Measurements from ENCODE around the gene DNER. TPM values are rescaled to one million over a fixed set of nuclear protein-coding genes. Genes with fewer than 3 reads are reported as not detected.

The DNER gene
- total RNA-seq, 4 donors from 2014 or later = 1.5 to 13.1 (median 4.7) TPM

GRCh38 chr2:229563388-229563787, 151.0 kb downstream of the DNER start:
- 88 to 90% methylated on average over 5 of the region's 5 CpGs for whole genome bisulfite sequencing, 2 donors
- no peak for DNase-seq (ENCODE audit: low spot score in 2 of 2)
- no peaks in the 10 kb centered on the region for H3K4me1 ChIP-seq
- H3K27me3 ChIP-seq = no peaks in the 10 kb centered on the region
- no peaks in the 10 kb centered on the region for H3K9me3 ChIP-seq
- H3K36me3 ChIP-seq = no peaks in the 10 kb centered on the region
- TF ChIP-seq POLR2A (IDR thresholded peaks at IDR 0.05) (no peak), EP300 (IDR thresholded peaks at IDR 0.05) (no peak)
- TF ChIP-seq, protein P1, sequence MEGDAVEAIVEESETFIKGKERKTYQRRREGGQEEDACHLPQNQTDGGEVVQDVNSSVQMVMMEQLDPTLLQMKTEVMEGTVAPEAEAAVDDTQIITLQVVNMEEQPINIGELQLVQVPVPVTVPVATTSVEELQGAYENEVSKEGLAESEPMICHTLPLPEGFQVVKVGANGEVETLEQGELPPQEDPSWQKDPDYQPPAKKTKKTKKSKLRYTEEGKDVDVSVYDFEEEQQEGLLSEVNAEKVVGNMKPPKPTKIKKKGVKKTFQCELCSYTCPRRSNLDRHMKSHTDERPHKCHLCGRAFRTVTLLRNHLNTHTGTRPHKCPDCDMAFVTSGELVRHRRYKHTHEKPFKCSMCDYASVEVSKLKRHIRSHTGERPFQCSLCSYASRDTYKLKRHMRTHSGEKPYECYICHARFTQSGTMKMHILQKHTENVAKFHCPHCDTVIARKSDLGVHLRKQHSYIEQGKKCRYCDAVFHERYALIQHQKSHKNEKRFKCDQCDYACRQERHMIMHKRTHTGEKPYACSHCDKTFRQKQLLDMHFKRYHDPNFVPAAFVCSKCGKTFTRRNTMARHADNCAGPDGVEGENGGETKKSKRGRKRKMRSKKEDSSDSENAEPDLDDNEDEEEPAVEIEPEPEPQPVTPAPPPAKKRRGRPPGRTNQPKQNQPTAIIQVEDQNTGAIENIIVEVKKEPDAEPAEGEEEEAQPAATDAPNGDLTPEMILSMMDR (IDR thresholded peaks at IDR 0.05) = no peak
- H3K27ac ChIP-seq = no peak overlapping the region
- no peak overlapping the region for H3K4me3 ChIP-seq

DNA sequence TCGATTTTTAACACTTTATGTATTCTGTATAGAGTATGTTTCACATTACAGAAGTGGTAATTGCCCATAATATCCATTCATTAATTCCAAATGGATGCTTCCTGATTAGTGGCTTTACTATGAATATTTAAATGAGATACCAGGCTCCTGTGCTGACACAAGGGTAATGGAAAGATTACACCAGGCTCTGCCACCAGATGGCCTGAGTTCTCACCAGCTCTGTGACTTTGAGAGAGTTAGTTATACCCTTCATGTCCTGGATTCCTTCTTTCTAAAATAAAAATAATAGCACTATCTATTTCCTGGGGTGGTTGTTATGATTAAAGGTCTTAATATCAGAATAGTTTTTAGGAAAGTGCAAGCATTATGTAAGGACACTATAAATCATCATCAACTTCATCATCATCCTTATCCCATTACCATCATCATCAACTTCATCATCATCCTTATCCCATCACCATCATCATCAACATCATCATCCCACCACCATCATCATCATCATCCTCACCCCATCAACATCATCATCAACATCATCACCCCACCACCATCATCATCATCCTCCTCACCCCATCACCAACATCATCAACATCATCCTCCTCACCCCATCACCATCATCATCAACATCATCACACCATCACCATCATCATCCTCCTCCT, 151.8 kb downstream of the DNER start:
- WGBS, 2 donors = 65 to 72% methylated on average over 1 of the region's 1 CpG
- Histone ChIP-seq H3K4me1 (no peaks in the 10 kb centered on the region), H3K36me3 (no peaks in the 10 kb centered on the region), H3K4me3 (no peak overlapping the region), H3K9me3 (no peaks in the 10 kb centered on the region), H3K27ac (no peak overlapping the region), H3K27me3 (no peaks in the 10 kb centered on the region)
- no peak for DNase-seq (ENCODE audit: low spot score in 2 of 2)
- TF ChIP-seq EP300 (IDR thresholded peaks at IDR 0.05) (no peak), POLR2A (IDR thresholded peaks at IDR 0.05) (no peak)
- TF ChIP-seq, protein P1 (IDR thresholded peaks at IDR 0.05) = no peak

DNA sequence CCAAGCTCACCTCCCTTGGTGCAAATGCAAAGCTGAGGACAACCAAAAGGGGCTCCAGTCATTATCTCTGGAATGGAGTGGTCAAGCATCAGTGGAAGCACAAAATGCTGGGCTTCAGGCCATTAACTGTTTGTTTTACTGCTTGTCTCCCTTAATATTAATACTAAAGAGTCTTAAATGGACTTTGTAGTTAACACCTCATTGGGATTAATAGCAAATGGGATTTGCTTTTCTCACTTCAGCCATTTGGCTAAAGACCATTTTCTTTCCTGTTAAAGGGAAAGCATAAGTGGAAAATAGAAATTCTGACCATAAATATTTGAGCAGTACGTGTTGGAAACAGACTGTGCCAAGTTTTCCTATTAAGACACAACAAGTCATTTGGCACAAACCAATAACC, 154.4 kb downstream of the DNER start:
- no peak for DNase-seq (ENCODE audit: low spot score in 2 of 2)
- H3K27ac ChIP-seq = no peak overlapping the region
- TF ChIP-seq EP300 (IDR thresholded peaks at IDR 0.05) = no peak
- TF ChIP-seq, protein P1 (IDR thresholded peaks at IDR 0.05) = no peak
- TF ChIP-seq POLR2A (IDR thresholded peaks at IDR 0.05) = no peak
- H3K4me3 ChIP-seq = no peak overlapping the region
- no peaks in the 10 kb centered on the region for H3K27me3 ChIP-seq
- no peaks in the 10 kb centered on the region for H3K4me1 ChIP-seq
- H3K36me3 ChIP-seq = no peaks in the 10 kb centered on the region
- WGBS, 2 donors = 48 to 60% methylated on average over 1 of the region's 1 CpG
- H3K9me3 ChIP-seq = no peaks in the 10 kb centered on the region

DNA sequence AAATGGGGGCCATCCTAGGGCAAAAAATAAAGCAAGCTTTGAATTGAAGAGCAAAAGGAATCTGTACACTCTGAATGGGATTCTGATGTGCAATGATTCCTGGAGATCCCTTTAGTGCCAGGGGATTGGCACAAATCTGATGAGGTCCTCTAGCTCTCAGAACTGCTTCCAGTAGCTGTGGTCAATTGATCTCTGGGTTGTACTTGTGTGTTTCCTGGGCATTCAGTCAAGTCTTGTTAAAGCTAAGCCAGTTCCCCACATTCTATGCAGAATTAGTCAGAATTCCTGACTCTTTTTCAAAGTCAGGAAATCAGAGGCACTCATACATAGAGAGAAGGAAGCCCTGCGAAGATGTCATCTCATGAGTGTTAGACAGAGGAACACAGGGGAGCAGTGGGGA, 161.3 kb downstream of the DNER start:
- Histone ChIP-seq H3K27ac (no peak overlapping the region), H3K4me1 (no peaks in the 10 kb centered on the region), H3K9me3 (no peaks in the 10 kb centered on the region), H3K36me3 (no peaks in the 10 kb centered on the region), H3K4me3 (no peak overlapping the region), H3K27me3 (no peaks in the 10 kb centered on the region)
- no peak for DNase-seq (ENCODE audit: low spot score in 2 of 2)
- TF ChIP-seq, protein P1 (IDR thresholded peaks at IDR 0.05) = no peak
- no peak for TF ChIP-seq POLR2A (IDR thresholded peaks at IDR 0.05)
- TF ChIP-seq EP300 (IDR thresholded peaks at IDR 0.05) = no peak
- WGBS, 2 donors = 85 to 95% methylated on average over 1 of the region's 1 CpG

DNA sequence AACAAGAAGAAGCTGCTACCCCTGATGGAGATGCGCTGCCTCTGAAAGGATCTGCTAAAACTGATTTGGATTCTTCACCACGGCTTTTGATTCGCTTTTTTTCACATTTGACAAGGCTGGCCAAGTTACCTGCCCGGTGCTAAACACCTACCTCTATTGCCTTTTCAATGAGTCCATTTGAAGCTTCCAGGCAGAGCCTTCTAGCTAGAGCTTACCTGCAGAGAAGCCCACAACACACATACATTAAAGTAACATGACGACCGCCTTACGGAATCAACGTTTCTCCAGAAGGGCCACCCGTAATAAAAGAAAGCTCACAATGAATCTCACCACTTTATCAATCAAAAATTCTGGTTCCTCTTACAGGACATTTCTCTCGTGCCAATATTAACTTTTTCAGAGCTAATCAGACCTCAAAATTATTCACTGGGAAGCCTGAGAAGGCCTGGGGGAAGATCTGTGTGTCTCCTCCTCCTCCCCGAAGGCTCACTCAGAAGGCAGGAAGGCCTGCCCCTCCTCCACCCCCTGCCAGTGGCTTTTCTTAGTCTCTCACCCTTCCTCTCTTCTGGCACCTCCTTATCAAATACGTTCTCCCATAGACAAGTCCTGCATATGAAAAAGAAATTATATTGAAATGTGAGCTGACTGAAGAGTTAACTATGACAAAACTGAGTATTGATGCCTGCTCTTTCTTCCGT, 171.0 kb downstream of the DNER start:
- Histone ChIP-seq H3K4me3 (no peak overlapping the region), H3K9me3 (no peaks in the 10 kb centered on the region), H3K27ac (no peak overlapping the region), H3K36me3 (no peaks in the 10 kb centered on the region), H3K4me1 (no peaks in the 10 kb centered on the region), H3K27me3 (no peaks in the 10 kb centered on the region)
- DNase-seq (ENCODE audit: low spot score in 2 of 2) = no peak
- TF ChIP-seq POLR2A (IDR thresholded peaks at IDR 0.05) (no peak), EP300 (IDR thresholded peaks at IDR 0.05) (no peak)
- TF ChIP-seq, protein P1 (IDR thresholded peaks at IDR 0.05) = no peak
- 83% methylated on average over 13 of the region's 13 CpGs for WGBS, 2 donors
